Mucosa of gallbladder (tissue), 1 donor: ENCODE measurements around the gene PCDH7. TPM values are rescaled to one million over a fixed set of nuclear protein-coding genes. Genes with fewer than 3 reads are reported as not detected.

Experiments used
- DNase-seq: peaks from one replicate; pipeline ENCODE4 v3.0.0-alpha.2; 2020; ENCODE audit warnings: low spot score
- total RNA-seq: library from RNA; stranded (reverse); gene quantifications from one replicate; pipeline ENCODE4 v1.2.1, GENCODE V29; 2021
- donor health status: DM: no; HTN: no; CAD: no.

The PCDH7 gene
- total RNA-seq, 1 donor from 2014 or later = 42.8 TPM

DNA sequence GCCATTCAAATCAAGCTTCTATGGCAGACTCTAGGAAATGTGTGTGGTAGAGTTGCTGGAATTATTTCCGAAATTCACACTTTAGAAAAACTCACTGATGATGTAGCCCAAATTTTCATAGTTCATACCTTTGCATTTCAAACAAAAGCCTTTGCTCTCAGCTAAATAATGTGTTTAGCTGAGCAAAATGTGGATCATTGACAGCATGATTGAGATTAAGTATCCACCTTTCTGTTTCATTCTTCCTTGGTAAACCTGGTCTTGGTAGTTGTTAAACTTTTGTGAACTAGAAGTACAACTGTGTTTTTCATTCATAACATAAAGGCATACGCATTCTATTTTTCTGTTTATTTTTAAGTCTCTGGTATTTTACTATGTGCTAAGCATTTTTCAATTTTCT is 7.2 kb downstream of the PCDH7 start:
- DNase-seq = no peak

- no peak for DNase-seq
Observed at GRCh38 chr4:30728311-30728710, 8.1 kb downstream of the PCDH7 start.

DNA sequence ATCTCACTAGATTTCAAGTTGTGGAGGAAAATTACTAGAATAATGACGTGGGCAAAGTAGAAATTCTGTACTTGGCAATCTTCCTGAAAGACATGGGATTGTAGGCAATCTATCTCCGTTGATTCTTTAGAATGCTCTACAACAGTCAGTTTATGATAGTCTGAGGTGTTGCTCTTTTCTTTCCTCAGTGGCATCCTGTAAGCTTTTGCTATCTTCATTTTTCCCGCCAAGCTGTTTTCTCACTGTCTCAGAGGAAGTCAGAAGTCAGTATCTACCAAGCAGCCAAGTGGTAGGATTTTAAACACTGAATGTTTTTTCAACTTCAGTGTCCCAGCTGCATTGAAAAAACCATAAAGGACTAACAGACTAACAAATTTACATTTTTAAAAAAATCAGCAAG is 23.7 kb downstream of the PCDH7 start:
- no peak for DNase-seq

DNA sequence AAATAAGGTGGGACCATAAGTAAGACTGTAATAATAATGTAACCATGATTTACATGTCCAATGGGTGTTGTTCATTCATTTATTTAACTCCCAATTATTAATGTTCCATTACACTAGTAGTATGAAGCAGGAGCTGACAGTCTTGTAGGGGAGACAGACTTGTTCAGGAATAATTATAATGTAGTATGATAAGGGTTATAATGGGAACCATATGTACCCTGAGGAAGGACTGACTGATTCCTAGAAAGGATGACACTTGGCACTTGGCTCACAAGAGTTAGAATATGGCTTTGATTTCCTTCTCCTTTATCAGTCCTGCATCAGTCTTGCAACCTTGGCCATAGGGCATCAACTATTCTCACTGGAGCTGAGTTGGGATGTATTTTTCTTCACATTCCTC is 24.2 kb downstream of the PCDH7 start:
- no peak for DNase-seq

DNA sequence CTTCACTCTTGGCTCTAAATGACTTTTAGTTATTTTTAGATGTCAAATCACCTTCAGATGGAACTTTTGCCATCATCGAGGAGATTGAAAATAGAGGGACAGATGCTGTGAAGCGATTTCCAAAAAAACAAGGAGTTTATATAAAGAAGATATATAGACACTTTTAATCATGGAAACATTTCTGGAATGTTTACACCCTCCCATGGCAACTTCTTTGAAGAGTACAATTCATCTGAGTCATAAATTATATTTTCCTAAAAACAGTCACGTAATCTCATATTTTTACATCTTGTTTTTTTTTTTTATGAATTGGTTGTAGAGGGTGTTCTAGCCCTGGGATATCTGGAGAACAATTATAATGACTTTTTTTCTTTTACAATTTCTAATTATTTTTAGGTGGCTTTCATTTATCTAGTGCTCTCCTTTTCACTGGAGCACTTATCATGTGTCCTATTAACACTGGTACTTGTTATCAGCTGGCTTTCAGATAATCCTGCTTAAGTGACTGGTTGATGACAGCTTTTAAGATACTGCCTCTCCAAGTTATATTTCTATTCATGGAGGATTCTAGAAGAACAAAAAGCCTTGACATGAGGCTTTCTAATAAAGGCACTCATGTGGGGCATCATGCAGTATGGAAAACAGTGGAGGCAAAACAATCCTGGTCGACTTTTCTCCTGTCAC is 24.9 kb downstream of the PCDH7 start:
- no peak for DNase-seq

DNA sequence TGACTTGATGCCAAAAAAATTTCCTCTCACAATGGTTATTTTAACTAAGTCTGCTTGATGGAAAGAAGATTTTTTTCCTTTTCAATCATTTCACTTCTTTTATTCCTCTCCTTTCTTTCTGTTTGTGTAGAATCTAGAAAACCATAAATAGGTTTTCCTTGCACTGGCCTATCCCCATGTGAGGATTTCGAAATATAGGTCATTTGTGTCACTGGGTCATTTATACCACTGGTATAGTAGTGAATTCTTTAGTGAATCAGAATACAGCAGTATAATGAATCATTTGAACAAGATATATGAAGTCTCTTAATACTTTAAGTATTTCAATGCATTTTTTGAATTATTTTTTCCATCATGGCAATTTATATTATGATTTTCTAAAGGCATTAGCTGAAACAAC is 26.6 kb downstream of the PCDH7 start:
- DNase-seq = no peak

DNA sequence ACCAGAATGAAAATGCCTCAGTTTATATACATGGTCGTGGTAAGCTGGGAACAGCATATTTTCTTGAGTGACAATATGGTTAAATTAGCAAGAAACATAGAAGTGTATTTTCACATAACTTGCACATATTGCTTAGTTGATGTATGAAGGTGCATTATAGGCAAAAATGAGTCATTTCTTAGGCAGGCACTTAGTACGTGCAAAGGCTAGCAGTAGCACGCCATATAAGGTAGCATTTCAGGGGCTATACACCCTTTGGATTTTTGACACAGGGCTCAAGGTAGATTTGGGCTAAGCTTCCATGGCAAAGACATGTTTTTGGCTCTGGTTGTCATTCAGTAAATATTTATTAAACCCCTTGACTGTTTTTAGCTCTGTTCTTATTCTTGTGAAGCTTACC is 33.1 kb downstream of the PCDH7 start:
- DNase-seq = no peak

DNA sequence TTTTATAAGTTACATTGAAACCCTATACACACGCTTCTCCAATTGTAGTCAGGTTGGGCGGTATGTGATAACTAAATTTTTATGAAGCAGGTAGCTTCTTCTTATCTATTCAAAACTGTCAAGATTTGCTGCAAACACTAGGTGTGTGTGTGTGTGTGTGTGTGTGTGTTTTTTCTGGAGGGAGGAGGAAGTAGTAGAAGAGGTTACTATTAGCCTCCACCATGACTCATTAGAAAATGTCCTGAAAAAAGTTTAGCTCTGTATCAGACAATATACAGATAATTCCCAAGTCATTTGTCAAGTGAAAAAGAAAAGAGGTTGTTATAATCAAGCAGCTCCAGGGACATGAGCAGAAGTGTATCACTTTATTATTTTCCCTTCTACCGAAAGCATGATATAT is 33.9 kb downstream of the PCDH7 start:
- DNase-seq = no peak

GRCh38 chr4:30755346-30755745 is 35.2 kb downstream of the PCDH7 start:
- DNase-seq = no peak

GRCh38 chr4:30756553-30756952 is 36.4 kb downstream of the PCDH7 start:
- no peak for DNase-seq

GRCh38 chr4:30757357-30757756 is 37.2 kb downstream of the PCDH7 start:
- no peak for DNase-seq

DNA sequence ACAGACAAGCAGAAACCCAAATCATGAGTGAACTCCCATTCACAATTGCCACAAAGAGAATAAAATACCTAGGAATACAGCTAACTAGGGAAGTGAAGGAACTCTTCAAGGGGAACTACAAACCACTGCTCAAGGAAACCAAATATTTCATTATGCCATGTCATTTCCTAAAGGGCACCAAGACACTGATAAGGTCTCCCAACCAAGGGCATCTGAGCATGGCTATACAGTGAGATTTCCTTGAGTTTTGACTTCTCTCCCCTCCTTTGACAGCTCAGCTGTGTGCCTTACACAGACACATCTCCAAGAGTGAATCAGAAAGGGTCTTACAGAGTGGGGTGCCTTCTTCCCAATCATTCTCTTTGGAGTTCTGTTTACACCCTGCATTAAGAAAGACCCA is 40.4 kb downstream of the PCDH7 start:
- DNase-seq = no peak

- no peak for DNase-seq
Observed at GRCh38 chr4:30763321-30763727, 43.2 kb downstream of the PCDH7 start.

- DNase-seq = no peak
Observed at GRCh38 chr4:30765022-30765421, 44.9 kb downstream of the PCDH7 start.

DNA sequence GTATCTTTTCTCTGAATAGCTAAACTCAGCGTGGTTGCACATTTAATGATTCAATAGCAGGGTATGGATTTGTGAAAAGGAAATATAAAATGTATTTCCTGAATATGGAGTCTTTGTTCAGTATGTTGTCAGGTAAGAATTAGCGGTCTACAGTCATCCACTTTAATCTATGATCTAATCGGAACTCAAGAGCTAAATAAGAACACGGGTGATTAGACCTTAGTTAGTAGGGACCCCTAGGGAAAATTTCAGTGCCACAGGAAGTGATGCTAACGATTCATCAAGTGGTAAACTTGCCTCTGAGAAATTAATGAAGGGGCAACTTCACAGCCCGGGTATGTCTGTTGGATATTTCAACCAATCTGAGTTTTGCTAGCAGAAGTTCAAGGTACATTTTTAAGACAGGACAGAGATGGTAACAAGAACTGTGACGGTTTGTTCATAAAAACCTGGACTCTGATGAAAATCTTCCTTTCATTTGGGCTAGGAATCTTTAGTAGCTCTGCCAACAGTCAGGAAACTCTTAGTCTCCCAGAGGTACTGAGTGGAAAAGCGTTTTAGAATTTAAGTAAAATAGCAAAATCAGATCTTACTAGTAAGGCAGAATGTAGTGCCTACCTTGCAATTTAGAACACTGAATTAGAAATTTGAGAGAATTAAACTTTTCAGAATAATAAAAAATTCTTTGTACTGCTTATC is 47.1 kb downstream of the PCDH7 start:
- no peak for DNase-seq

- no peak for DNase-seq
Observed at GRCh38 chr4:30768277-30768676, 48.1 kb downstream of the PCDH7 start.

GRCh38 chr4:30769093-30769492 is 48.9 kb downstream of the PCDH7 start:
- DNase-seq = no peak

DNA sequence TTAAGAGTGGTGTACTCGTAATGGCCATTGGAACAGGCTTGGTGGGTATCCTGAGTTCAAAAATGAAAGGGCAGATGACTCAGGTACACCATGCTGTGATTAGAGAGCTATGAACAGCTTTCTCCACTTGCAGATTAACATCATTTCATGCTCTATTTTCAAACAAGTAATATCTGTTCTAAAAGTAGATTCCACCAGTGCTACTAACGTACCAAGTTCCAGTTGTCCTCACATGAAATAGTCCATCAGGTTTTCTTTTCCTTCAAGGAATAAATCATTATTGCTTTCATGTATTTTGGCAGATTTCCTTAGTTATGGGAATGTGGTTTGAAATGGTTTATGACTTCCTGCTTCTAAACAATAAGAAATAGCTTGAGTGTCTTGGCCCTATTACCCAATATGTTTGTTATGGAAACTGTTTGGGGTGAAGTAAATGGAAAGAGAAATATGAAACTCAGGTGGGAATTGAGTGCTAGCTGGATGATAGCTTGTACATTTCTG is 49.9 kb downstream of the PCDH7 start:
- no peak for DNase-seq

DNA sequence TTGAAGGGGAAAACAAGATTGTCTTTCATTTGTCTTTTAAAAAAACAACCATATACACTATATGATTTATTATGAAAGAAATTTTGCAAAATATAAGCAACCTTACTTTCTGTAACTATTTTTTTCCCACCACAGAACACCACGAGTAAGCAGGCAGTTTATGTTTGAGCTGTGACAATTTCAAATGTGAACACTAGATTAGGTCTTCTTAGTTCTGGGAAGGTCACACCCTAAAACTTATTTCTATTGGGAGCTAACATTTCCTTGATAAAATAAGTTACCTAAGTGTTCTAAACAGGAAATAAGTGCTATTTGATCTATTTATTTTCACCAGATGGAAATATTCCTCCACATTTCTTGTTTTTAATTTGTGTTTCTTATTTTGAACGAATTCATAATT is 50.6 kb downstream of the PCDH7 start:
- no peak for DNase-seq

DNA sequence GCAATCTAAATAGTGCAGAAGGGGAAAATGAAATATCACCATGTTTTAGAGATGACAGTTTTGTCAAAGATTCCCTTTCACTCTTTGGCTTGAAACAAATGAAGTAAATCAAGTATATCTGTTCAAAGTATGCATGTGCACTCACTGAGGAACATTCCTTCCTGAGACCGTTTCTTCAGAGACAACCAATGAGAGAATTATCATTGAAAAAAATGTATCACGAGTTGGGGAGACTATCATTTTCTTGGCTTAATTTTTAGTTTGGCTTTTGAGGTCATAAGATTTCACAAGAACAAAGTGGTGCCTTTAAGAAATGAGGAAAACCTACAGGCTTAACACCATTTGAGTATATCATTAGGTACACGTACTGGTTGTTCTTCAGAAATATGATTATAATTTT is 56.3 kb downstream of the PCDH7 start:
- DNase-seq = no peak

GRCh38 chr4:30776921-30777415 is 56.8 kb downstream of the PCDH7 start:
- DNase-seq = no peak
